IMR-90 (cell line): Measurements from ENCODE around the gene SRRM2. TPM values are rescaled to one million over a fixed set of nuclear protein-coding genes. Genes with fewer than 3 reads are reported as not detected.

Experiments used
- ATAC-seq: fragments of 200-7000 bp; cut with Tn5 transposase; 2 replicates; pipeline ENCODE4 v1.9.1; 2020; ENCODE audit warnings: low read depth, mild to moderate bottlenecking, moderate library complexity
- BruUV-seq: library from RNA; stranded (reverse); fragments of 400-500 nt; replicated peaks from 2 replicates; lab custom pipeline; 2021; lab: Mats Ljungman, UMichigan
- CTCF ChIA-PET: fragments of 300-600 bp; formaldehyde crosslinking; extraction: SDS; loops from one replicate; lab custom pipeline; 2021; ENCODE audit warnings: antibody characterized with exemption; lab: Yijun Ruan, JAX
- POLR2A ChIA-PET: fragments of 300-600 bp; sonication (Branson Sonifier 250); formaldehyde crosslinking; loops from one replicate; lab custom pipeline; 2022; ENCODE audit warnings: antibody characterized with exemption; ENCODE audit not compliant: unreplicated experiment; lab: Charles Lee
- DNase-seq: peaks from one replicate; pipeline ENCODE4 v3.0.0; 2013
- H2AFZ ChIP-seq: replicated peaks from 2 replicates; pipeline ENCODE3; 2013; ENCODE audit warnings: low read length, mild to moderate bottlenecking; ENCODE audit not compliant: poor library complexity
- H2AK5ac ChIP-seq: 2 replicates; pipeline ENCODE4 v1.6.1; 2013; ENCODE audit warnings: low read depth, low read length, inconsistent platforms
- H2AK9ac ChIP-seq: replicated peaks from 2 replicates; pipeline ENCODE3; 2013; ENCODE audit warnings: mild to moderate bottlenecking, low read depth, low read length, moderate library complexity; ENCODE audit not compliant: poor library complexity
- H2BK120ac ChIP-seq: 2 replicates; pipeline ENCODE4 v1.6.1; 2013; ENCODE audit warnings: low read depth, low read length, inconsistent platforms
- H2BK15ac ChIP-seq: 3 replicates; pipeline ENCODE4 v1.6.1; 2013; ENCODE audit warnings: low read depth, low read length, inconsistent platforms
- H2BK20ac ChIP-seq: 2 replicates; pipeline ENCODE4 v1.6.1; 2013; ENCODE audit warnings: low read depth, mild to moderate bottlenecking, inconsistent platforms, low read length, moderate library complexity
- H2BK5ac ChIP-seq: 2 replicates; pipeline ENCODE4 v1.6.1; 2013; ENCODE audit warnings: mild to moderate bottlenecking, low read depth, low read length, inconsistent platforms; ENCODE audit not compliant: poor library complexity, severe bottlenecking
- H3K14ac ChIP-seq: replicated peaks from 2 replicates; pipeline ENCODE4 v1.6.1; 2013; ENCODE audit warnings: low read depth, low read length, inconsistent platforms
- H3K18ac ChIP-seq: 2 replicates; pipeline ENCODE4 v1.6.1; 2013; ENCODE audit warnings: low read depth, low read length, control low read depth
- H3K23ac ChIP-seq: 2 replicates; pipeline ENCODE4 v1.6.1; 2013; ENCODE audit warnings: low read depth, low read length, inconsistent platforms
- H3K27ac ChIP-seq: 2 replicates; pipeline ENCODE4 v1.5.1; 2013; ENCODE audit warnings: mild to moderate bottlenecking, control low read depth, low read length; ENCODE audit not compliant: insufficient read depth
- H3K27me3 ChIP-seq: 2 replicates; pipeline ENCODE4 v1.6.1; 2013; ENCODE audit warnings: low read length; ENCODE audit not compliant: control insufficient read depth, insufficient read depth
- H3K36me3 ChIP-seq: 2 replicates; pipeline ENCODE4 v1.6.1; 2013; ENCODE audit warnings: low read length, mixed read lengths; ENCODE audit not compliant: control insufficient read depth, insufficient read depth
- H3K4ac ChIP-seq: 2 replicates; pipeline ENCODE4 v1.6.1; 2013; ENCODE audit warnings: low read depth, low read length, inconsistent platforms
- H3K4me1 ChIP-seq: 2 replicates; pipeline ENCODE4 v1.6.1; 2013; ENCODE audit warnings: low read length, mixed read lengths; ENCODE audit not compliant: control insufficient read depth, insufficient read depth
- H3K4me2 ChIP-seq: 2 replicates; pipeline ENCODE4 v1.6.1; 2013; ENCODE audit warnings: low read depth, mild to moderate bottlenecking, control low read depth, low read length, moderate library complexity
- H3K4me3 ChIP-seq: 2 replicates; pipeline ENCODE4 v1.5.1; 2013; ENCODE audit warnings: low read depth, mild to moderate bottlenecking, control low read depth, low read length, moderate library complexity; ENCODE audit not compliant: insufficient read depth
- H3K56ac ChIP-seq: 2 replicates; pipeline ENCODE4 v1.6.1; 2013; ENCODE audit warnings: low read length, inconsistent platforms; ENCODE audit not compliant: insufficient read depth; ENCODE audit errors: extremely low read depth
- H3K79me1 ChIP-seq, 2 experiments: 2 replicates each; pipeline ENCODE4 v1.6.1; 2013; ENCODE audit warnings: low read length in 2 of 2, inconsistent platforms in 1 of 2, low read depth in 1 of 2
- H3K9ac ChIP-seq: 2 replicates; pipeline ENCODE4 v1.6.1; 2013; ENCODE audit warnings: low read depth, low read length, control low read depth
- H3K9me1 ChIP-seq: 2 replicates; pipeline ENCODE4 v1.6.1; 2013; ENCODE audit warnings: low read length, inconsistent platforms; ENCODE audit not compliant: insufficient read depth
- H3K9me3 ChIP-seq: 2 replicates; pipeline ENCODE4 v1.6.1; 2013; ENCODE audit warnings: low read length; ENCODE audit not compliant: control insufficient read depth, insufficient read depth
- H4K20me1 ChIP-seq: 2 replicates; pipeline ENCODE4 v1.6.1; 2013; ENCODE audit warnings: low read length, inconsistent platforms; ENCODE audit not compliant: insufficient read depth
- H4K5ac ChIP-seq: 2 replicates; pipeline ENCODE4 v1.6.1; 2013; ENCODE audit warnings: mild to moderate bottlenecking, low read depth, low read length, control low read depth
- H4K8ac ChIP-seq, 2 experiments: 2 replicates each; pipeline ENCODE4 v1.6.1; 2013; ENCODE audit warnings: low read depth in 2 of 2, low read length in 2 of 2, control low read depth in 1 of 2, inconsistent platforms in 1 of 2
- H4K91ac ChIP-seq: 2 replicates; pipeline ENCODE4 v1.6.1; 2013; ENCODE audit warnings: low read depth, low read length, inconsistent platforms; ENCODE audit not compliant: insufficient read depth
- BHLHE40 ChIP-seq: fragments of 150-350 bp; IDR thresholded peaks from 2 replicates; pipeline ENCODE4 v1.6.1; 2016; ENCODE audit warnings: mild to moderate bottlenecking, low read depth, low read length
- FOS ChIP-seq: fragments of 150-350 bp; IDR thresholded peaks from 2 replicates; pipeline ENCODE4 v1.6.1; 2016; ENCODE audit warnings: low read depth, low read length
- MAFK ChIP-seq: IDR thresholded peaks from 2 replicates; pipeline ENCODE4 v1.6.1; 2012; ENCODE audit warnings: low read depth, low read length, improper control_type of control experiment
- MAZ ChIP-seq: IDR thresholded peaks from 2 replicates; pipeline ENCODE4 v1.6.1; 2012; ENCODE audit warnings: low read depth, mild to moderate bottlenecking, low read length, improper control_type of control experiment, moderate library complexity, borderline replicate concordance
- MXI1 ChIP-seq: IDR thresholded peaks from 2 replicates; pipeline ENCODE4 v1.6.1; 2012; ENCODE audit warnings: low read depth, mild to moderate bottlenecking, low read length, moderate library complexity, borderline replicate concordance
- NFE2L2 ChIP-seq: fragments of 150-350 bp; IDR thresholded peaks from 2 replicates; pipeline ENCODE4 v1.6.1; 2016; ENCODE audit warnings: low read depth, mild to moderate bottlenecking, low read length
- POLR2A ChIP-seq: IDR thresholded peaks from 2 replicates; pipeline ENCODE4 v1.6.1; 2012; ENCODE audit warnings: mild to moderate bottlenecking, low read depth, low read length
- RAD21 ChIP-seq: IDR thresholded peaks from 2 replicates; pipeline ENCODE4 v1.6.1; 2012; ENCODE audit warnings: low read length, improper control_type of control experiment
- RCOR1 ChIP-seq: IDR thresholded peaks from 2 replicates; pipeline ENCODE4 v1.6.1; 2012; ENCODE audit warnings: mild to moderate bottlenecking, low read length, improper control_type of control experiment; ENCODE audit not compliant: insufficient replicate concordance
- SMC3 ChIP-seq: fragments of 150-350 bp; IDR thresholded peaks from 2 replicates; pipeline ENCODE4 v1.6.1; 2016; ENCODE audit warnings: low read depth, mild to moderate bottlenecking, antibody characterized with exemption, low read length, moderate library complexity
- WGBS, 2 experiments: methylation state at CpG; one replicate each; pipeline versions ENCODE4 v1.1.5 to v1.1.7; 2013; ENCODE audit warnings: missing lambda C conversion rate in 2 of 2; ENCODE audit not compliant: insufficient read length in 1 of 2; ENCODE audit errors: extremely low coverage in 2 of 2; 5-methylcytosine and 5-hydroxymethylcytosine counted together
- dilution Hi-C: fragments of 300-500 bp; cut with HindIII; formaldehyde crosslinking; loops from one replicate; pipeline ENCODE4 v1.14.3; 2018; ENCODE audit warnings: low sequenced_read_pairs; ENCODE audit not compliant: unreplicated experiment
- in situ Hi-C: fragments of 300-500 bp; cut with MboI; formaldehyde crosslinking; loops from 3 replicates; pipeline ENCODE4 v1.14.3; 2019; ENCODE audit warnings: low sequenced_read_pairs, inconsistent platforms, mixed read lengths
- intact Hi-C: fragments of 100-400 bp; cut with micrococcal nuclease; formaldehyde crosslinking; loops from 2 replicates; pipeline ENCODE4 v1.10.0; 2022
- polyA plus RNA-seq, 3 experiments: library from polyadenylated mRNA; depleted of rRNA; stranded (reverse); fragments of >200 nt; gene quantifications; 2 replicates each; pipeline ENCODE4 v1.2.3, GENCODE V29; 2012; ENCODE audit warnings: low replicate concordance in 1 of 3
- total RNA-seq: library from RNA; depleted of rRNA; stranded (reverse); fragments of >200 nt; gene quantifications from 2 replicates; pipeline ENCODE4 v1.2.3, GENCODE V29; 2012
- TF ChIP-seq, protein P1 (sequence below): conservative IDR thresholded peaks from 2 replicates; pipeline ENCODE4 v1.5.1; 2012; ENCODE audit warnings: mild to moderate bottlenecking, low read depth, low read length, improper control_type of control experiment
- TF ChIP-seq, protein P2 (sequence below): fragments of 150-350 bp; IDR thresholded peaks from 2 replicates; pipeline ENCODE4 v1.6.1; 2017; ENCODE audit warnings: mild to moderate bottlenecking, antibody characterized with exemption, low read length, low read depth

The SRRM2 gene
- total and polyA plus RNA-seq, 2 of the 4 experiments (the other 2 are of a cell fraction): 20.3 to 300 TPM

DNA sequence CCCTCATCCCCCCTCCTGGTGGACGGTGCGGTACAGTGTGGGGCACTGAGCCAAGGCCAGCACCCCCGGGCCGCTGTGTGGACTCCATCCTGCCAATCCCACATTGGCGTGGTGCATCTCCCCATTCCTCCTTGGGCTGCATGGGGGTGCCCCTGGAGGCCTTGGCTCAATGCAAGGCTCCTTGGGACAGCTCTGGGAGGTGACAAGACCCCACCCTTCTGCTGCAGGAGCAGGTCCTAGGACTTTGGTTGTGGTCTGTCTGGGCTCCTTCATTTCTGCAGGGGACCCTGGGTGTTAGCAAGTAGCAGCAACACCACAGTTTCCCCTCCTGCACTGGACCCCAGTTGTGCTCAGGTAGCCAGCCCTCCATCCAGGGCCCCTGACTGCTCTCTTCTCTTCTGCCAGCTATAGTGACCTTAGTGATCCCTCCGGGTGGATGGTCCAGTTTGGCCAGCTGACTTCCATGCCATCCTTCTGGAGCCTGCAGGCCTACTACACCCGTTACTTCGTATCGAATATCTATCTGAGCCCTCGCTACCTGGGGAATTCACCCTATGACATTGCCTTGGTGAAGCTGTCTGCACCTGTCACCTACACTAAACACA, 65.9 kb downstream of the SRRM2 start:
- in situ Hi-C loops: no loop called here
- no peak overlapping the region for H3K56ac ChIP-seq

More for the DNA sequence above, 65.9 kb downstream of the SRRM2 start:
- dilution Hi-C loops (no loop called here), intact Hi-C loops (no loop called here)
- Histone ChIP-seq H2AK9ac (no peak overlapping the region), H4K5ac (no peak overlapping the region), H2BK15ac (no peak overlapping the region), H3K14ac (no peak overlapping the region), H3K9ac (no peak overlapping the region), H3K27ac (no peak overlapping the region), H3K36me3 (no peaks in the 10 kb centered on the region), H2BK5ac (no peak overlapping the region), H2AK5ac (no peak overlapping the region), H3K23ac (no peak overlapping the region), H3K9me3 (no peaks in the 10 kb centered on the region), H3K4me2 (no peak overlapping the region), H4K8ac (no peak overlapping the region), H3K4me3 (no peak overlapping the region), H3K4me1 (no peaks in the 10 kb centered on the region), H3K4ac (no peak overlapping the region), H3K79me1 (no peaks in the 10 kb centered on the region), H2AFZ (no peak overlapping the region), H3K9me1 (no peaks in the 10 kb centered on the region), H3K18ac (no peak overlapping the region), H2BK120ac (no peak overlapping the region), H4K20me1 (no peaks in the 10 kb centered on the region), H2BK20ac (no peak overlapping the region), H3K27me3 (peaks cover 57% of the 10 kb centered on the region), H4K91ac (no peak overlapping the region)
- DNase-seq: no peak
- no peak for ATAC-seq
- ChIA-PET POLR2A (no interaction called here), CTCF (no interaction called here)
- no peak for TF ChIP-seq SMC3
- TF ChIP-seq, protein P1, sequence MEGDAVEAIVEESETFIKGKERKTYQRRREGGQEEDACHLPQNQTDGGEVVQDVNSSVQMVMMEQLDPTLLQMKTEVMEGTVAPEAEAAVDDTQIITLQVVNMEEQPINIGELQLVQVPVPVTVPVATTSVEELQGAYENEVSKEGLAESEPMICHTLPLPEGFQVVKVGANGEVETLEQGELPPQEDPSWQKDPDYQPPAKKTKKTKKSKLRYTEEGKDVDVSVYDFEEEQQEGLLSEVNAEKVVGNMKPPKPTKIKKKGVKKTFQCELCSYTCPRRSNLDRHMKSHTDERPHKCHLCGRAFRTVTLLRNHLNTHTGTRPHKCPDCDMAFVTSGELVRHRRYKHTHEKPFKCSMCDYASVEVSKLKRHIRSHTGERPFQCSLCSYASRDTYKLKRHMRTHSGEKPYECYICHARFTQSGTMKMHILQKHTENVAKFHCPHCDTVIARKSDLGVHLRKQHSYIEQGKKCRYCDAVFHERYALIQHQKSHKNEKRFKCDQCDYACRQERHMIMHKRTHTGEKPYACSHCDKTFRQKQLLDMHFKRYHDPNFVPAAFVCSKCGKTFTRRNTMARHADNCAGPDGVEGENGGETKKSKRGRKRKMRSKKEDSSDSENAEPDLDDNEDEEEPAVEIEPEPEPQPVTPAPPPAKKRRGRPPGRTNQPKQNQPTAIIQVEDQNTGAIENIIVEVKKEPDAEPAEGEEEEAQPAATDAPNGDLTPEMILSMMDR: no peak
- TF ChIP-seq RAD21: no peak
- no peak for TF ChIP-seq POLR2A
- no peak for TF ChIP-seq RCOR1
- no peak for TF ChIP-seq NFE2L2
- TF ChIP-seq MXI1: no peak
- no peak for TF ChIP-seq MAZ
- TF ChIP-seq MAFK: no peak
- TF ChIP-seq, protein P2, sequence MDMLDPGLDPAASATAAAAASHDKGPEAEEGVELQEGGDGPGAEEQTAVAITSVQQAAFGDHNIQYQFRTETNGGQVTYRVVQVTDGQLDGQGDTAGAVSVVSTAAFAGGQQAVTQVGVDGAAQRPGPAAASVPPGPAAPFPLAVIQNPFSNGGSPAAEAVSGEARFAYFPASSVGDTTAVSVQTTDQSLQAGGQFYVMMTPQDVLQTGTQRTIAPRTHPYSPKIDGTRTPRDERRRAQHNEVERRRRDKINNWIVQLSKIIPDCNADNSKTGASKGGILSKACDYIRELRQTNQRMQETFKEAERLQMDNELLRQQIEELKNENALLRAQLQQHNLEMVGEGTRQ: no peak
- no peak for TF ChIP-seq BHLHE40
- TF ChIP-seq FOS: no peak
- BruUV-seq: no TSS peak
- WGBS, 2 experiments: 89% methylated on average over 3 of the region's 10 CpGs; no CpG with 5 or more reads in 1 of the 2 experiments
